DND-41 (cell line): ENCODE results near the gene PID1.

Experiments used
- ATAC-seq: fragments of 200-7000 bp; cut with Tn5 transposase; 3 replicates; pipeline ENCODE4 v1.9.1; 2021; ENCODE audit warnings: low read depth; ENCODE audit not compliant: insufficient read depth
- DNase-seq: peaks from one replicate; pipeline ENCODE4 v3.0.0-alpha.2; 2020
- H2AFZ ChIP-seq: 2 replicates; pipeline ENCODE4 v1.6.0; 2012; ENCODE audit warnings: low read depth, low read length
- H3K27ac ChIP-seq: 2 replicates; pipeline ENCODE4 v1.5.1; 2012; ENCODE audit warnings: low read length, inconsistent platforms
- H3K27me3 ChIP-seq: fragments of 200-600 bp; sonication (generic); 2 replicates; pipeline ENCODE4 v1.6.0; 2012; ENCODE audit warnings: low read length, mild to moderate bottlenecking, inconsistent platforms; ENCODE audit not compliant: insufficient read depth, poor library complexity
- H3K36me3 ChIP-seq: 2 replicates; pipeline ENCODE4 v1.5.1; 2012; ENCODE audit warnings: low read length, inconsistent platforms; ENCODE audit not compliant: insufficient read depth
- H3K4me1 ChIP-seq: 2 replicates; pipeline ENCODE4 v1.5.1; 2012; ENCODE audit warnings: mild to moderate bottlenecking, low read length; ENCODE audit not compliant: insufficient read depth
- H3K4me2 ChIP-seq: 2 replicates; pipeline ENCODE4 v1.6.0; 2012; ENCODE audit warnings: mild to moderate bottlenecking, moderate library complexity, low read length, inconsistent platforms; ENCODE audit not compliant: insufficient read depth
- H3K4me3 ChIP-seq, 2 experiments: fragments of 200-600 bp in 1 of 2; shearing (Covaris generic) in 1 of 2; 2 replicates each; pipeline ENCODE4 v1.5.1; 2012 to 2016; ENCODE audit warnings: inconsistent platforms in 2 of 2, low read length in 2 of 2, mild to moderate bottlenecking in 2 of 2, low read depth in 1 of 2, moderate library complexity in 1 of 2
- H3K79me2 ChIP-seq: 2 replicates; pipeline ENCODE4 v1.6.0; 2012; ENCODE audit warnings: low read length, inconsistent platforms; ENCODE audit not compliant: insufficient read depth
- H3K9ac ChIP-seq: 2 replicates; pipeline ENCODE4 v1.6.0; 2012; ENCODE audit warnings: low read depth, mild to moderate bottlenecking, inconsistent platforms, low read length, moderate library complexity
- H3K9me3 ChIP-seq: 2 replicates; pipeline ENCODE4 v1.5.1; 2012; ENCODE audit warnings: low read length, moderate library complexity, mild to moderate bottlenecking, inconsistent platforms; ENCODE audit not compliant: insufficient read depth, severe bottlenecking
- H4K20me1 ChIP-seq: 2 replicates; pipeline ENCODE4 v1.6.0; 2012; ENCODE audit warnings: low read length; ENCODE audit not compliant: insufficient read depth
- CTCF ChIP-seq: IDR thresholded peaks from 2 replicates; pipeline ENCODE4 v1.5.1; 2012; ENCODE audit warnings: borderline replicate concordance, low read length, moderate library complexity, mild to moderate bottlenecking; ENCODE audit not compliant: poor library complexity, severe bottlenecking; ENCODE audit errors: extremely low read depth
- EZH2 ChIP-seq: IDR thresholded peaks from 3 replicates; pipeline ENCODE4 v1.6.1; 2012; ENCODE audit warnings: borderline replicate concordance, low read depth, mild to moderate bottlenecking, moderate library complexity, low read length, inconsistent platforms; ENCODE audit not compliant: severe bottlenecking

The PID1 gene

GRCh38 chr2:229044581-229044980, 226.5 kb downstream of the PID1 start:
- TF ChIP-seq EZH2 (no peak), CTCF (no peak)
- Histone ChIP-seq H2AFZ (no peak overlapping the region), H3K27me3 (no peaks in the 10 kb centered on the region), H3K36me3 (no peaks in the 10 kb centered on the region), H3K4me2 (no peak overlapping the region), H3K27ac (no peak overlapping the region), H3K79me2 (no peaks in the 10 kb centered on the region), H4K20me1 (no peaks in the 10 kb centered on the region), H3K4me1 (no peaks in the 10 kb centered on the region), H3K9ac (no peak overlapping the region), H3K4me3 (no peak overlapping the region), H3K9me3 (no peaks in the 10 kb centered on the region)
- no peak for DNase-seq
- no peak for ATAC-seq

- Histone ChIP-seq H3K79me2 (no peaks in the 10 kb centered on the region), H3K9ac (no peak overlapping the region), H3K9me3 (no peaks in the 10 kb centered on the region), H2AFZ (no peak overlapping the region), H3K4me1 (no peaks in the 10 kb centered on the region), H3K4me3 (no peak overlapping the region), H3K36me3 (no peaks in the 10 kb centered on the region), H3K4me2 (no peak overlapping the region), H3K27ac (no peak overlapping the region), H3K27me3 (no peaks in the 10 kb centered on the region), H4K20me1 (no peaks in the 10 kb centered on the region)
- TF ChIP-seq EZH2 (no peak), CTCF (no peak)
- ATAC-seq (no peak), DNase-seq (no peak)
These were observed 227.4 kb downstream of the PID1 start for GRCh38 chr2:229043681-229044080.

- no peak overlapping the region for H3K4me3 ChIP-seq
- no peaks in the 10 kb centered on the region for H3K9me3 ChIP-seq
- H3K9ac ChIP-seq: no peak overlapping the region
- no peaks in the 10 kb centered on the region for H3K36me3 ChIP-seq
- TF ChIP-seq CTCF (no peak), EZH2 (no peak)
- ATAC-seq (no peak), DNase-seq (no peak)
- no peak overlapping the region for H2AFZ ChIP-seq
- H4K20me1 ChIP-seq: no peaks in the 10 kb centered on the region
- no peaks in the 10 kb centered on the region for H3K4me1 ChIP-seq
- no peak overlapping the region for H3K4me2 ChIP-seq
- H3K27ac ChIP-seq: no peak overlapping the region
- H3K79me2 ChIP-seq: no peaks in the 10 kb centered on the region
- no peaks in the 10 kb centered on the region for H3K27me3 ChIP-seq
These were observed 228.7 kb downstream of the PID1 start for GRCh38 chr2:229042349-229042748.

GRCh38 chr2:229041691-229042090, 229.4 kb downstream of the PID1 start:
- H3K9ac ChIP-seq: no peak overlapping the region
- H3K79me2 ChIP-seq: no peaks in the 10 kb centered on the region
- no peak overlapping the region for H3K27ac ChIP-seq
- H2AFZ ChIP-seq: no peak overlapping the region
- no peak overlapping the region for H3K4me3 ChIP-seq
- no peaks in the 10 kb centered on the region for H3K9me3 ChIP-seq
- no peaks in the 10 kb centered on the region for H3K4me1 ChIP-seq
- DNase-seq (no peak), ATAC-seq (no peak)
- no peaks in the 10 kb centered on the region for H3K36me3 ChIP-seq
- H3K27me3 ChIP-seq: no peaks in the 10 kb centered on the region
- TF ChIP-seq CTCF (no peak), EZH2 (no peak)
- no peak overlapping the region for H3K4me2 ChIP-seq
- H4K20me1 ChIP-seq: no peaks in the 10 kb centered on the region
